ENCODE measurements around the gene ZDHHC8. TPM values are rescaled to one million over a fixed set of nuclear protein-coding genes. Genes with fewer than 3 reads are reported as not detected.

The ZDHHC8 gene
- total and polyA plus RNA-seq, 2 experiments from 2014 or later, result 13.0 to 18.7 TPM

DNA sequence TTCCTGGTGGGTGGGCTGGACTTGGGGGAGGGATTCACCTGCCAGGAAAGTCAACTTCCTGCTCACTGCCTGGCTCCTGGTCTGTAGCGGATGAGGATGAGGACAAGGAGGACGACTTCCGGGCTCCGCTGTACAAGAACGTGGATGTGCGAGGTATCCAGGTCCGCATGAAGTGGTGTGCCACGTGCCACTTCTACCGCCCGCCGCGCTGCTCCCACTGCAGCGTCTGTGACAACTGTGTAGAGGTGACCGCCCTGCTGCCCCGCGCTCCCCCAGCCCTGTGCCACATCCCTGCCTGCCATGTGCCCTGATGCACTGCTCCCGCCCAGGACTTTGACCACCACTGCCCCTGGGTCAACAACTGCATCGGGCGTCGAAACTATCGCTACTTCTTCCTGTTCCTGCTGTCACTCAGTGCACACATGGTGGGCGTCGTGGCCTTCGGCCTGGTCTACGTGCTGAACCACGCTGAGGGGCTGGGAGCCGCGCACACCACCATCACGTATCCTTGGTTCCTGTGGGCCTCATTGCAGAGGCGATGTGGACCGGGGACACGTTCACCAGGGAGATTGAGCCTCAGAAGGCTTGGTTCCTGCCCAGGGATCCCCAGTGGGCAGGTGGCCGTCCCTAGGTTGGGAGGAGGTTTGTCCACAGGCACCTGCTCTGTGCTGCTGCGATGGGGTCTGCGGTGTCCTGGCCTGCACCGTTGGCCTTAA, 7.9 kb downstream of the ZDHHC8 start:
- no peak overlapping the region for H3K27ac ChIP-seq
- in situ Hi-C loops (cut with MboI), result no loop called here
- no peaks in the 10 kb centered on the region for H3K9me2 ChIP-seq (ENCODE audit: insufficient read depth)
- H3K4me1 ChIP-seq (ENCODE audit: insufficient read depth), result peaks cover 25% of the 10 kb centered on the region
- H3K27me3 ChIP-seq (replicated peaks; ENCODE audit: insufficient read depth), result no peaks in the 10 kb centered on the region
- no peak overlapping the region for H3K9ac ChIP-seq
- H3K79me2 ChIP-seq (ENCODE audit: insufficient read depth), result peaks cover 47% of the 10 kb centered on the region
- H3K4me2 ChIP-seq (ENCODE audit: unreplicated experiment), result no peak overlapping the region
- peaks cover 6% of the 10 kb centered on the region; the same call in 1 of the 2 replicates for H3F3A ChIP-seq (ENCODE audit: insufficient read depth)
- H3K9me3 ChIP-seq (ENCODE audit: low read depth), result no peaks in the 10 kb centered on the region
- no peak overlapping the region for H2AFZ ChIP-seq
- no peak for TF ChIP-seq EZH2phosphoT487 (IDR thresholded peaks at IDR 0.05; ENCODE audit: insufficient read depth, low read depth)
- TF ChIP-seq EZH2 (IDR thresholded peaks at IDR 0.05; ENCODE audit: insufficient read depth, poor library complexity, severe bottlenecking), result no peak
- 96 to 97% methylated on average over 32 to 36 of the region's 36 CpGs for WGBS, 2 experiments (ENCODE audit: low coverage in 1 of 2, low lambda C conversion rate in 2 of 2, missing lambda C conversion rate in 2 of 2)
- no peaks in the 10 kb centered on the region for H4K20me1 ChIP-seq (ENCODE audit: insufficient read depth)
- DNase-seq, result no peak
- H3K36me3 ChIP-seq (ENCODE audit: low read depth), result no peaks in the 10 kb centered on the region
- H3K4me3 ChIP-seq, result no peak overlapping the region

DNA sequence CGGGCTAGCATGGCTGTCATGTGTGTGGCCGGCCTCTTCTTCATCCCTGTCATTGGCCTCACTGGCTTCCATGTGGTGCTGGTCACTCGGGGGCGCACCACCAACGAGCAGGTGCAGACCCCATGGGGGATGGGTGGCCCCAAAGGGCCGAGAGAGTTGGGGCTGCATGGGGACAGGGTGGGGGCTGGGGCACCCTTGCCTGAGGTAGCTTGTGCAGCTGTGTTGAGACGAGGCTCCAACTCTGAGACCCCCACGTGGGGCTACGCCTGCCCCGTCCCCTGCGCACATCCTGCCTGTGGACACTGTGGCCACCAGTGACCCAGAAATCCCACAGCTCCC, 8.5 kb downstream of the ZDHHC8 start:
- Histone ChIP-seq H3K27ac (no peak overlapping the region), H3K27me3 (replicated peaks; ENCODE audit: insufficient read depth) (no peaks in the 10 kb centered on the region), H4K20me1 (ENCODE audit: insufficient read depth) (no peaks in the 10 kb centered on the region), H3K9ac (no peak overlapping the region), H3K9me3 (ENCODE audit: low read depth) (no peaks in the 10 kb centered on the region), H3K4me3 (no peak overlapping the region), H2AFZ (no peak overlapping the region), H3F3A (ENCODE audit: insufficient read depth) (peaks cover 6% of the 10 kb centered on the region; the same call in 1 of the 2 replicates), H3K9me2 (ENCODE audit: insufficient read depth) (no peaks in the 10 kb centered on the region), H3K36me3 (ENCODE audit: low read depth) (no peaks in the 10 kb centered on the region), H3K4me2 (ENCODE audit: unreplicated experiment) (no peak overlapping the region), H3K79me2 (ENCODE audit: insufficient read depth) (peaks cover 42% of the 10 kb centered on the region), H3K4me1 (ENCODE audit: insufficient read depth) (peaks cover 25% of the 10 kb centered on the region)
- in situ Hi-C loops (cut with MboI), result no loop called here
- TF ChIP-seq EZH2 (IDR thresholded peaks at IDR 0.05; ENCODE audit: insufficient read depth, poor library complexity, severe bottlenecking) (no peak), EZH2phosphoT487 (IDR thresholded peaks at IDR 0.05; ENCODE audit: insufficient read depth, low read depth) (no peak)
- 84 to 85% methylated on average over 10 to 11 of the region's 11 CpGs for WGBS, 2 experiments (ENCODE audit: low coverage in 1 of 2, low lambda C conversion rate in 2 of 2, missing lambda C conversion rate in 2 of 2)
- DNase-seq, result no peak

DNA sequence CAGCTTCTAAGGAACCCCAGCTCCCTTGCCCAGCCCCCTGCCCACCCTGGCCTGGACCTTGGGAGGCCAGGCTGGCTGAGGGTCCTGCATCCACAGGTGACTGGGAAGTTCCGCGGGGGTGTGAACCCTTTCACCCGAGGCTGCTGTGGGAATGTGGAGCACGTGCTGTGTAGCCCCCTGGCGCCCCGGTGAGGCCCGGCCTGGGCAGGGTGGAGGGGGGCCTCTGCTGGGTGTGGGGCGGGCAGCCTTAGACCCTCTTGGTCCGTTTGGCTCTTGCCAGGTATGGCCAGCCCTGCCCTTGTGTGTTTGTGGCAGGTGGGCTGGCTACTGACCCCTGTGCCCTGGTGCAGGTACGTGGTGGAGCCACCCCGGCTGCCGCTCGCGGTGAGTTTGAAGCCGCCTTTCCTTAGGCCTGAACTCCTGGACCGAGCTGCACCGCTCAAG, 8.9 kb downstream of the ZDHHC8 start:
- Histone ChIP-seq H3K4me1 (ENCODE audit: insufficient read depth) (peaks cover 25% of the 10 kb centered on the region), H3K27me3 (replicated peaks; ENCODE audit: insufficient read depth) (no peaks in the 10 kb centered on the region), H3K9me3 (ENCODE audit: low read depth) (no peaks in the 10 kb centered on the region), H3K4me3 (no peak overlapping the region), H3K4me2 (ENCODE audit: unreplicated experiment) (no peak overlapping the region), H2AFZ (no peak overlapping the region), H3K9me2 (ENCODE audit: insufficient read depth) (no peaks in the 10 kb centered on the region), H4K20me1 (ENCODE audit: insufficient read depth) (no peaks in the 10 kb centered on the region), H3K27ac (no peak overlapping the region), H3K9ac (no peak overlapping the region), H3K79me2 (ENCODE audit: insufficient read depth) (peaks cover 37% of the 10 kb centered on the region), H3F3A (ENCODE audit: insufficient read depth) (peaks cover 6% of the 10 kb centered on the region; the same call in 1 of the 2 replicates), H3K36me3 (ENCODE audit: low read depth) (no peaks in the 10 kb centered on the region)
- in situ Hi-C loops (cut with MboI), result no loop called here
- 92 to 95% methylated on average over 13 to 17 of the region's 17 CpGs for WGBS, 2 experiments (ENCODE audit: low coverage in 1 of 2, low lambda C conversion rate in 2 of 2, missing lambda C conversion rate in 2 of 2)
- TF ChIP-seq EZH2phosphoT487 (IDR thresholded peaks at IDR 0.05; ENCODE audit: insufficient read depth, low read depth), result no peak
- DNase-seq, result no peak

DNA sequence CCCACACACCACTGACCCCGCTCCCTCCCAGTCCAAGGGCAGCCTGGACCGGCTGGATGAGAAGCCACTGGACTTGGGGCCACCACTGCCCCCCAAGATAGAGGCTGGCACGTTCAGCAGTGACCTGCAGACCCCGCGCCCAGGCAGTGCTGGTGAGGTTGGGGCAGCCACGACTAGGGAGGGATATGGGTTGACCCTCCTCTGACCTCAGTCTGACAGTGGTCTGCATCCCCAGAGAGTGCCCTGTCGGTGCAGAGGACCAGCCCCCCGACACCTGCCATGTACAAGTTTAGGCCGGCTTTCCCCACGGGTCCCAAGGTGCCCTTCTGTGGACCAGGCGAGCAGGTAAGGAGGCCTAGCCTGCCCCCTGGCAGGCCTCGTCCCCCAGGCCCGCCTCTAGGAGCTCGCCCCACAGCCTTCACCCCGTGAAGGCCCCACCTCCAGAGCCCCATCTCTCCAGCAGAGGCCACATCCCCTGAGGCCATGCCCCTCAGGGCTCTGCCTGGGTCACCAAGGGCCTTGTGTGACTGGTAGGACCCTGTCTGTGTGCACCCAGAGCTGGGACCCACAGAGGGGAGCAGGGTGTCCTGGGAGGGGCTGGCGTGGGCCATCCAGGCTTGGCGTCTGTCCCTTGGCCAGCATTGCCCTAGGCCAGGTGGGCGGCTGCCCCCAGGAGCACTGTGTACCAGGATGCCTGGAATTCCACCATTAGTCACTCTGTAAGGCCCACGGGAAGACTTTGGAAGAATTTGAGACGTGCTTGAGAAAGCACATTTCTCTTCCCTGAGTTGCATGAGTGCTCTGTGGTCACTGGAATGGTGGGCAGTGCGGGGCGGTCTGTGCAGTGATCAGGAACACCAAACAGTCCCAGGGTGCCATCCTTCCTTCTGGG, 9.8 kb downstream of the ZDHHC8 start:
- in situ Hi-C loops (cut with MboI), result no loop called here
- TF ChIP-seq EZH2 (IDR thresholded peaks at IDR 0.05; ENCODE audit: insufficient read depth, poor library complexity, severe bottlenecking) (no peak), EZH2phosphoT487 (IDR thresholded peaks at IDR 0.05; ENCODE audit: insufficient read depth, low read depth) (no peak)
- H3K36me3 ChIP-seq (ENCODE audit: low read depth), result no peaks in the 10 kb centered on the region
- peaks cover 6% of the 10 kb centered on the region; the same call in 1 of the 2 replicates for H3F3A ChIP-seq (ENCODE audit: insufficient read depth)
- no peaks in the 10 kb centered on the region for H4K20me1 ChIP-seq (ENCODE audit: insufficient read depth)
- no peaks in the 10 kb centered on the region for H3K27me3 ChIP-seq (replicated peaks; ENCODE audit: insufficient read depth)
- H3K9me2 ChIP-seq (ENCODE audit: insufficient read depth), result no peaks in the 10 kb centered on the region
- no peak overlapping the region for H2AFZ ChIP-seq
- H3K4me2 ChIP-seq (ENCODE audit: unreplicated experiment), result no peak overlapping the region
- peak; percentile 91 for DNase-seq
- peak overlapping the region; percentile 41 for H3K9ac ChIP-seq
- H3K9me3 ChIP-seq (ENCODE audit: low read depth), result no peaks in the 10 kb centered on the region
- peaks cover 29% of the 10 kb centered on the region for H3K79me2 ChIP-seq (ENCODE audit: insufficient read depth)
- peaks cover 25% of the 10 kb centered on the region for H3K4me1 ChIP-seq (ENCODE audit: insufficient read depth)
- H3K4me3 ChIP-seq, result no peak overlapping the region
- H3K27ac ChIP-seq, result peak overlapping the region; percentile 78
- WGBS, 2 experiments (ENCODE audit: low coverage in 1 of 2, low lambda C conversion rate in 2 of 2, missing lambda C conversion rate in 2 of 2), result 61 to 75% methylated on average over 16 to 22 of the region's 22 CpGs
